ENCODE measurements around the gene ZNF157. TPM values are rescaled to one million over a fixed set of nuclear protein-coding genes. Genes with fewer than 3 reads are reported as not detected.

ZNF157 gene
- total and polyA plus RNA-seq, 10 of the 15 experiments (the other 5 are each of a cell fraction or from before 2014, with no cell fraction given), result 0.05 to 0.18 (median 0.12) TPM; not detected in 4

- DNase-seq (ENCODE audit: low read depth, low spot score) (no peak), FAIRE-seq (no peak), ATAC-seq (no peak)
- Histone ChIP-seq H3K9me3 (replicated peaks; ENCODE audit: control insufficient read depth, insufficient read depth, low read length) (no peaks in the 10 kb centered on the region; the same call in 2 of the 3 replicates), H3K27ac (ENCODE audit: control insufficient read depth, insufficient read depth) (no peak overlapping the region), H3K36me3 (ENCODE audit: control insufficient read depth in 2 of 2, insufficient read depth in 2 of 2, low read length in 1 of 2) (no peaks in the 10 kb centered on the region), H3K4me2 (ENCODE audit: control insufficient read depth, insufficient read depth) (no peak overlapping the region), H2AFZ (ENCODE audit: control insufficient read depth, low read depth, low read length) (no peak overlapping the region), H3K9ac (ENCODE audit: control insufficient read depth, insufficient read depth, low read length) (no peak overlapping the region), H3K79me2 (ENCODE audit: control insufficient read depth, insufficient read depth, low read length) (no peaks in the 10 kb centered on the region), H3K27me3 (replicated peaks in 1 of 2; ENCODE audit: control insufficient read depth in 2 of 2, insufficient read depth in 2 of 2, low read length in 1 of 2) (no peaks in the 10 kb centered on the region), H4K20me1 (ENCODE audit: control insufficient read depth, insufficient read depth) (no peaks in the 10 kb centered on the region), H3K4me3 (no peak overlapping the region), H3K4me1 (ENCODE audit: control insufficient read depth, insufficient read depth, low read length) (no peaks in the 10 kb centered on the region)
- CTCF ChIA-PET, result no interaction called here
- RAD21 ChIA-PET (ENCODE audit: unreplicated experiment), result no interaction called here
- SMC1A ChIA-PET (ENCODE audit: uncharacterized antibody, unreplicated experiment), result no interaction called here
- in situ Hi-C loops (cut with MboI) (no loop called here), intact Hi-C loops (cut with micrococcal nuclease; ENCODE audit: unreplicated experiment) (no loop called here)
- BruUV-seq (replicated peaks), result no TSS peak
- POLR2A ChIA-PET, result no interaction called here
- WGBS (ENCODE audit: insufficient coverage, insufficient replicate concordance, low lambda C conversion rate, missing lambda C conversion rate), result 47% methylated on average over 4 of the region's 4 CpGs
- TF ChIP-seq, protein P1, sequence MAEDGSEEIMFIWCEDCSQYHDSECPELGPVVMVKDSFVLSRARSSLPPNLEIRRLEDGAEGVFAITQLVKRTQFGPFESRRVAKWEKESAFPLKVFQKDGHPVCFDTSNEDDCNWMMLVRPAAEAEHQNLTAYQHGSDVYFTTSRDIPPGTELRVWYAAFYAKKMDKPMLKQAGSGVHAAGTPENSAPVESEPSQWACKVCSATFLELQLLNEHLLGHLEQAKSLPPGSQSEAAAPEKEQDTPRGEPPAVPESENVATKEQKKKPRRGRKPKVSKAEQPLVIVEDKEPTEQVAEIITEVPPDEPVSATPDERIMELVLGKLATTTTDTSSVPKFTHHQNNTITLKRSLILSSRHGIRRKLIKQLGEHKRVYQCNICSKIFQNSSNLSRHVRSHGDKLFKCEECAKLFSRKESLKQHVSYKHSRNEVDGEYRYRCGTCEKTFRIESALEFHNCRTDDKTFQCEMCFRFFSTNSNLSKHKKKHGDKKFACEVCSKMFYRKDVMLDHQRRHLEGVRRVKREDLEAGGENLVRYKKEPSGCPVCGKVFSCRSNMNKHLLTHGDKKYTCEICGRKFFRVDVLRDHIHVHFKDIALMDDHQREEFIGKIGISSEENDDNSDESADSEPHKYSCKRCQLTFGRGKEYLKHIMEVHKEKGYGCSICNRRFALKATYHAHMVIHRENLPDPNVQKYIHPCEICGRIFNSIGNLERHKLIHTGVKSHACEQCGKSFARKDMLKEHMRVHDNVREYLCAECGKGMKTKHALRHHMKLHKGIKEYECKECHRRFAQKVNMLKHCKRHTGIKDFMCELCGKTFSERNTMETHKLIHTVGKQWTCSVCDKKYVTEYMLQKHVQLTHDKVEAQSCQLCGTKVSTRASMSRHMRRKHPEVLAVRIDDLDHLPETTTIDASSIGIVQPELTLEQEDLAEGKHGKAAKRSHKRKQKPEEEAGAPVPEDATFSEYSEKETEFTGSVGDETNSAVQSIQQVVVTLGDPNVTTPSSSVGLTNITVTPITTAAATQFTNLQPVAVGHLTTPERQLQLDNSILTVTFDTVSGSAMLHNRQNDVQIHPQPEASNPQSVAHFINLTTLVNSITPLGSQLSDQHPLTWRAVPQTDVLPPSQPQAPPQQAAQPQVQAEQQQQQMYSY (CRISPR knock-in tag; IDR thresholded peaks at IDR 0.05), result no peak
- TF ChIP-seq ZBTB4 (CRISPR knock-in tag; IDR thresholded peaks at IDR 0.05) (no peak), FOXK2 (IDR thresholded peaks at IDR 0.05) (no peak), HDAC2 (IDR thresholded peaks at IDR 0.05) (no peak), SPI1 (IDR thresholded peaks at IDR 0.05; ENCODE audit: borderline replicate concordance, insufficient read depth, low read depth, low read length) (no peak), SIN3A (IDR thresholded peaks at IDR 0.05; ENCODE audit: low read depth, low read length) (no peak), MYB (IDR thresholded peaks at IDR 0.05; ENCODE audit: borderline replicate concordance, low read depth, low read length) (no peak), CREM (IDR thresholded peaks at IDR 0.05; ENCODE audit: low read depth) (no peak), CHD4 (IDR thresholded peaks at IDR 0.05) (no peak), BCL11A (IDR thresholded peaks at IDR 0.05; ENCODE audit: low read depth, low read length) (no peak), ZNF24 (IDR thresholded peaks at IDR 0.05) (no peak), MYC (IDR thresholded peaks at IDR 0.05; ENCODE audit: insufficient read depth, insufficient read length, insufficient replicate concordance, low read length, severe bottlenecking) (no peak), CREB1 (IDR thresholded peaks at IDR 0.05; ENCODE audit: low read depth) (no peak), YBX1 (IDR thresholded peaks at IDR 0.05) (no peak), KLF5 (IDR thresholded peaks at IDR 0.05; ENCODE audit: partially characterized antibody) (no peak), HDGF (IDR thresholded peaks at IDR 0.05) (no peak), TCF7 (IDR thresholded peaks at IDR 0.05; ENCODE audit: borderline replicate concordance) (no peak), BMI1 (IDR thresholded peaks at IDR 0.05; ENCODE audit: borderline replicate concordance) (no peak)
- TF ChIP-seq, protein P2, sequence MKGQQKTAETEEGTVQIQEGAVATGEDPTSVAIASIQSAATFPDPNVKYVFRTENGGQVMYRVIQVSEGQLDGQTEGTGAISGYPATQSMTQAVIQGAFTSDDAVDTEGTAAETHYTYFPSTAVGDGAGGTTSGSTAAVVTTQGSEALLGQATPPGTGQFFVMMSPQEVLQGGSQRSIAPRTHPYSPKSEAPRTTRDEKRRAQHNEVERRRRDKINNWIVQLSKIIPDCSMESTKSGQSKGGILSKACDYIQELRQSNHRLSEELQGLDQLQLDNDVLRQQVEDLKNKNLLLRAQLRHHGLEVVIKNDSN (IDR thresholded peaks at IDR 0.05; ENCODE audit: borderline replicate concordance, extremely low read length, insufficient read depth, low read depth, low read length), result no peak
These were observed 49.9 kb downstream of the ZNF157 start for GRCh38 chrX:47420265-47420664.
